Activated naive CD8-positive, alpha-beta T cell (primary cell): ENCODE data around the gene MYMX.
A peak's percentile ranks its signal among the peaks of the same experiment; 100 is the strongest.
"Not testable (repeated sequence)": the region's sequence is repeated elsewhere in the genome, so short reads cannot be mapped to it uniquely, and the experiment has no call there.

Experiments
- H3K27ac Mint-ChIP-seq: one replicate; pipeline ENCODE4 v1.8.0; 2021; ENCODE audit warnings: mixed read lengths
- H3K27me3 Mint-ChIP-seq: one replicate; pipeline ENCODE4 v1.8.0; 2021; ENCODE audit warnings: mixed read lengths
- H3K36me3 Mint-ChIP-seq: one replicate; pipeline ENCODE4 v1.8.0; 2021; ENCODE audit warnings: mixed read lengths
- H3K4me1 Mint-ChIP-seq: one replicate; pipeline ENCODE4 v1.8.0; 2021; ENCODE audit warnings: low read depth, mixed read lengths
- H3K4me3 Mint-ChIP-seq: one replicate; pipeline ENCODE4 v1.8.0; 2021; ENCODE audit warnings: mild to moderate bottlenecking, mixed read lengths
- H3K9me3 Mint-ChIP-seq: one replicate; pipeline ENCODE4 v1.8.0; 2021; ENCODE audit warnings: low read depth, mixed read lengths

MYMX gene

DNA sequence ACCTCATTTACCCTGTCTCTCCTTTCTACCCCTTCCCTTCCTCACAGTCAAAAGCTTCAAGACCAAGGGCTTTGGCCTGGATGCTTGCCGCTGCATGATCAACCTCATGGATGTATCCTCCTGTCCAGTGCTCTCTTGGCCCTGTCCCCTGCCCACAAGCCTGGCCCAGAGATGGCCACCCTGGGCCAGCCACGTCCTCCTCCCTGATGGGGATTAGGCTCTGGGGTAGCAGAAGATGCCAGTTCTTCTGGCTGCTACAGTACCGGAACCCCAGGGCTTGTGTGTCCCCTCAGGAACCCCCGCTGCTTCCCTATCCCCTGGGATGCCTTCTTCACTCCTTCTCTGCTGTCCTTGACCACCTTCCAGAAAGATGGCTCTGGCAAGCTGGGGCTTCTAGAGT is 35.8 kb upstream of the MYMX start:
- no peaks in the 10 kb centered on the region for H3K9me3 Mint-ChIP-seq
- no peak overlapping the region for H3K27ac Mint-ChIP-seq
- no peak overlapping the region for H3K4me3 Mint-ChIP-seq
- no peaks in the 10 kb centered on the region for H3K36me3 Mint-ChIP-seq
- no peaks in the 10 kb centered on the region for H3K27me3 Mint-ChIP-seq
- peaks cover 17% of the 10 kb centered on the region for H3K4me1 Mint-ChIP-seq

DNA sequence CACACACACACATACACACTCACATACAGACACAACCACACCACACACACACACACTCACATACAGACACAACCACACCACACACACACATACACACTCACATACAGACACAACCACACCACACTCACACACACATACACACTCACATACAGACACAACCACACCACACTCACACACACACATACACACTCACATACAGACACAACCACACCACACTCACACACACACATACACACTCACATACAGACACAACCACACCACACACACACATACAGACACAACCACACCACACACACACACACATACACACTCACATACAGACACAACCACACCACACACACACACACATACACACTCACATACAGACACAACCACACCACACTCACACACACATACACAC is 34.9 kb upstream of the MYMX start:
- H3K9me3 Mint-ChIP-seq, H3K36me3 Mint-ChIP-seq, H3K27ac Mint-ChIP-seq, H3K4me3 Mint-ChIP-seq, H3K27me3 Mint-ChIP-seq: not testable (repeated sequence)
- H3K4me1 Mint-ChIP-seq, result peaks cover 20% of the 10 kb centered on the region

DNA sequence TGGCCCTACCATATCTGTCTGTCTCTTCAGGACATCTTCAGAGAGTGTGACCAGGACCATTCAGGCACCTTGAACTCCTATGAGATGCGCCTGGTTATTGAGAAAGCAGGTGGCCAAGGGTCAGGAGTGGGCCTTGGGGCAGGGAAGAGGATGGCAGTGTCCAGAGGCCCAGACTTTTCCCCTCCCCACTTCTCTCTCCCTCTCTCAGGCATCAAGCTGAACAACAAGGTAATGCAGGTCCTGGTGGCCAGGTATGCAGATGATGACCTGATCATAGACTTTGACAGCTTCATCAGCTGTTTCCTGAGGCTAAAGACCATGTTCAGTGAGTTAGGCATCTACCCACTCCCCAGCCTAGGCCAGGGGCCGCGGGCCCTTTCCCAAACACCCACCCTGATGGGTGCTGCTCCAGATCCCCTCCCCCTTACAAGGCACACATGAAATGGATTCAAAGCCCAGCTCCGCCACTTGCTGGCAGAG is 33.8 kb upstream of the MYMX start:
- no peaks in the 10 kb centered on the region for H3K9me3 Mint-ChIP-seq
- no peaks in the 10 kb centered on the region for H3K36me3 Mint-ChIP-seq
- H3K27ac Mint-ChIP-seq, result no peak overlapping the region
- peaks cover 13% of the 10 kb centered on the region for H3K4me1 Mint-ChIP-seq
- no peaks in the 10 kb centered on the region for H3K27me3 Mint-ChIP-seq
- no peak overlapping the region for H3K4me3 Mint-ChIP-seq

GRCh38 chr6:44183783-44184182 is 32.9 kb upstream of the MYMX start:
- H3K4me1 Mint-ChIP-seq, result peaks cover 13% of the 10 kb centered on the region
- H3K9me3 Mint-ChIP-seq, result no peaks in the 10 kb centered on the region
- no peak overlapping the region for H3K4me3 Mint-ChIP-seq
- H3K27me3 Mint-ChIP-seq, result no peaks in the 10 kb centered on the region
- H3K27ac Mint-ChIP-seq, result no peak overlapping the region
- no peaks in the 10 kb centered on the region for H3K36me3 Mint-ChIP-seq

DNA sequence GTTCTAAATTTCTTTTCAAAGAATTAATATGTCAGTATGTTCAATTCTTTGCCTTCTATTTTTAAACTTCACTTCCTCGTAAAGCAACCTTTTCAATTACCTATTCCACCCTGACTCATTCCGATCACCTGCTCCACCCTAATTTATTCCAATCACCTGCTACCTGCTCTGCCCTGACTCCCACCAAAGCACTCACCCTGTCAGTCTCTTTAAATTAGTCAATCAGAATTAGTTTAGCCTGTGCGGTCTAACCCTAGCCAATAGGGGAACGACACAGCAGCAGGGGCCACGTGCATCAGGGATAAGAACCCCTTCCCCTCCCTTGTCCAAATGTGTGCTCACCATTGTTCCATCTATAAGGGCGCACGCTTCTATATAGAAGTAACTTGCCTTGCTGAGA is 31.4 kb upstream of the MYMX start:
- H3K27ac Mint-ChIP-seq, result not testable (repeated sequence)

DNA sequence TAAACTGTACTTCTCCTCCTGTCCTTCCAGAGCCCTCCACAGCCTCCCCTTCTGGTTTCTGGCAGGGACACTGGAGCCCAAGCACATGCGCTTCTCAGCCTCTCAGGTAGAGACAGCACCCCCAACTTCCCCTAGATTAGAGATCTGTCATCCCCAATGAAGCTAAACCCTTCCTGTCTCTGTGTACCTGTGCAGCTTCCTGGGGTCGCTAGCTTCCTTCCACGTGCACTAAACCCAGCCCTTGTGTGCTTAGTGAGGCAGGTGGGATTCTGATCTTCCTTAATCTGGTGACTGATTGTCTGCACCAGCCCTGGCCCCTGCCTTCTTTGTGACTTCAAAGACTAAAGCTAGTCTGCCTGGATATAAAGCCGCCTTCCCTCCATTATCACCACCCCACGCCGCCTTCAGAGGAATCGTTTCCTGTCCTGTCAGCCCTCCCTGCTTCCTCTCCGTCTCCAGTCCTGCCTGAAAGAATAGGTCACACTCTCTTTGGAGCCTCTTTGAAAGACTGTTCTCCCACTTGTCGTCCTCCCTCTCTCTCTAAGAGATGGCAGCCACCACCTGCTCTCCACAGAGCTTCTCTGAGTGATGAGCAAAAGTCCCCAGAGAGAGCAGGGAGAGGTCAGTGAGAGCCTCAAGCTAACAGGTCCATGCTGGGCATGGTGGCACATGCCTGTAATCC is 30.6 kb upstream of the MYMX start:
- Mint-ChIP-seq H3K27me3 (no peaks in the 10 kb centered on the region), H3K27ac (peak overlapping the region; percentile 89), H3K4me3 (peak overlapping the region; percentile 59), H3K9me3 (no peaks in the 10 kb centered on the region), H3K36me3 (no peaks in the 10 kb centered on the region), H3K4me1 (peaks cover 13% of the 10 kb centered on the region)

More for the DNA sequence above, 31.4 kb upstream of the MYMX start:
- peaks cover 13% of the 10 kb centered on the region for H3K4me1 Mint-ChIP-seq
- not testable (repeated sequence) for H3K27me3 Mint-ChIP-seq, H3K36me3 Mint-ChIP-seq, H3K4me3 Mint-ChIP-seq, H3K9me3 Mint-ChIP-seq

DNA sequence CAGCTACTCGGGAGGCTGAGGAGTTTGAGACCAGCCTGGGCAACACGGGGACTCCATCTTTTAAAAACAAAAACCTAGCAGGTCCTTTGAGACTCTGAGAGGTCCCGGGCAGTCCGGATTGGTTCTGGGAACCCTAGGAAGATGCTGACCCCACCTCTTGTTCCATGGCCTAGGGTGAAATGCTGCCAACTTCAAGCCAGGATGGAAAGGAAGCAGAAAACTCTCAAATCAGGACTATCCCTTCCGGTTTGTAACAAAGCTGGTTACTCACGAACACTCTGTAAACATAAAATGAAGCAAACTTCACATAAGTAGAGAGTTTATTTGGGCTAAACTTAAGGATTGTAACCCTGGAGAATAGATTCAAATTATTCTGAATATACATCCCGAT is 30.1 kb upstream of the MYMX start:
- H3K36me3 Mint-ChIP-seq, result no peaks in the 10 kb centered on the region
- H3K27me3 Mint-ChIP-seq, result no peaks in the 10 kb centered on the region
- peak overlapping the region; percentile 89 for H3K27ac Mint-ChIP-seq
- no peaks in the 10 kb centered on the region for H3K9me3 Mint-ChIP-seq
- H3K4me3 Mint-ChIP-seq, result no peak overlapping the region
- H3K4me1 Mint-ChIP-seq, result peaks cover 13% of the 10 kb centered on the region

GRCh38 chr6:44188819-44189218 is 27.9 kb upstream of the MYMX start:
- Mint-ChIP-seq H3K27ac (no peak overlapping the region), H3K4me3 (no peak overlapping the region), H3K4me1 (peaks cover 13% of the 10 kb centered on the region), H3K36me3 (no peaks in the 10 kb centered on the region), H3K9me3 (no peaks in the 10 kb centered on the region), H3K27me3 (peaks cover 3% of the 10 kb centered on the region)

GRCh38 chr6:44189257-44189656 is 27.5 kb upstream of the MYMX start:
- Mint-ChIP-seq H3K9me3 (no peaks in the 10 kb centered on the region), H3K4me3 (no peak overlapping the region), H3K36me3 (no peaks in the 10 kb centered on the region), H3K4me1 (peaks cover 13% of the 10 kb centered on the region), H3K27me3 (peaks cover 3% of the 10 kb centered on the region), H3K27ac (no peak overlapping the region)

DNA sequence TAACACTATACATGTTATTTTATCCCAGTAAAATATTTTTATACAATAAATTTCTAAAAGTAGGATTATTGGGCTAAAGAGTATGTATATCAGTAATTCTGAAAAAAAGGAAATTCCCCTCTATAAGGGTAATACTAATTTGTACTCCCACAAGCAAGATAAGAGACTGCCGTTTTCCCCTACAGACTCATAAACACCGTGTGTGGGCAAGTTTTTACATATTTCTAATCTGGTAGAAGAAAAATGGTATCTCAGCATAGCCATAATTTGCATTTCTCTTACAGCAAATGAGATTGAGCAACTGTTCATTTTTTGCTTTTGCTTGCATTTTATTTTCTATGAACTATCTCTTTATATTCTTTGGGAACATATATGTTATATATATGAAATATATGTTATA is 26.0 kb upstream of the MYMX start:
- Mint-ChIP-seq H3K4me3 (no peak overlapping the region), H3K4me1 (peaks cover 8% of the 10 kb centered on the region), H3K27ac (no peak overlapping the region), H3K36me3 (no peaks in the 10 kb centered on the region), H3K9me3 (no peaks in the 10 kb centered on the region), H3K27me3 (peaks cover 3% of the 10 kb centered on the region)

DNA sequence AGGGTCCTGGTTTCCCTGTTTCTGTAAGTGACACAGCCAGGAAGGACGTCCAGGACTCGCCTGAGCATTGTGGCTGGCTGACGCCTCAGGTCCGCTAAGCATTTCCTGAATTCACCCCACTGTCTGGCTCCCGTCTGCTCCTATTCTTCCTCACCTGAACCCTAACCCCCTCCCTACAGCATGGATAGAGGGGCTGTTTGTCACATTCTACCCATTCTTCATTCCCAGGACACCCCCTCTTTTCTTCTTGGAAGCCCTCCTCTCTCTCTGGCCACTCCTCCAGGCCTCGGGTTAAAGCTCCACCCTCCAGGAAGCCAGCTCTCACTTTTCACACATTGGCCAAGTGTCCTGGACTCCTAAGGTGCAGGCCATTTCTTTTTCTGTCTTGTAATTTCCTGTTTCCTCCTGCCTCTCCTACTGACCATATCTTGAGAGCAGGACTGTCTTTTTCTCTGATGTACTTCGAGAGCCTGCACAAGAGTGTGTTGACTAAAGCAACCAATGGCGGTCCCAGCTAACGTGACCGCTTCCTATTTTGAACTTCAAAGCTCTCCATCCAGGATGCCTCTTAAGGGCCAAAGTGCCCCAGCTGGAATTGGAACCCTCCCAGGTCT is 24.2 kb upstream of the MYMX start:
- H3K27me3 Mint-ChIP-seq, result peaks cover 3% of the 10 kb centered on the region
- H3K36me3 Mint-ChIP-seq, result no peaks in the 10 kb centered on the region
- H3K4me3 Mint-ChIP-seq, result no peak overlapping the region
- no peak overlapping the region for H3K27ac Mint-ChIP-seq
- no peaks in the 10 kb centered on the region for H3K4me1 Mint-ChIP-seq
- H3K9me3 Mint-ChIP-seq, result no peaks in the 10 kb centered on the region

DNA sequence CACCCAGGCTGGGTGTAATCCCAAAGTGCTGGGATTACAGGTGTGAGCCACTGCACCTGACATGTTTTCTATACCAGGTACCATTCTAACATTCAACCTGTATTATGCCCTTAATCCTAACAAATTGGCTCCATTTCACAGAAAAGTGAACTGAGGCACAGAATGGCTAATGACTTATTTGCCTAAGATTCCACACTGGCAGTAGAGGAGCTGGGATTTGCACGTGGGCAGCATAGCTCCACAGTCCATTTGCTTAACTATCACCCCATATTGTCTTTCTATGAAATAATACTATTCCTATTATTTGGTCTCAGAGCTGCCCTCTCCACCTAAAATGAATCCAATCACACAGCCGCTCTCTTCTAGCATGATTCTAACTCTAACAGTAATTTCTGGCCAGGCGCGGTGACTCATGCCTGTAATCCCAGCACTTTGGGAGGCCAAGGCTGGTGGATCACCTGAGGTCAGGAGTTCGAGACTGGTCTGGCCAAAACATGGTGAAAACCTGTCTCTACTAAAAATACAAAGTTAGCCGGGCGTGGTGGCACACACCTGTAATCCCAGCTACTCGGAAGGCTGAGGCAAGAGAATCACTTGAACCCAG is 23.3 kb upstream of the MYMX start:
- H3K9me3 Mint-ChIP-seq, result no peaks in the 10 kb centered on the region
- H3K27ac Mint-ChIP-seq, result no peak overlapping the region
- H3K4me1 Mint-ChIP-seq, result no peaks in the 10 kb centered on the region
- H3K36me3 Mint-ChIP-seq, result no peaks in the 10 kb centered on the region
- peaks cover 3% of the 10 kb centered on the region for H3K27me3 Mint-ChIP-seq
- H3K4me3 Mint-ChIP-seq, result no peak overlapping the region

- H3K27ac Mint-ChIP-seq, result no peak overlapping the region
- no peak overlapping the region for H3K4me3 Mint-ChIP-seq
- peaks cover 3% of the 10 kb centered on the region for H3K27me3 Mint-ChIP-seq
- no peaks in the 10 kb centered on the region for H3K36me3 Mint-ChIP-seq
- H3K9me3 Mint-ChIP-seq, result no peaks in the 10 kb centered on the region
- no peaks in the 10 kb centered on the region for H3K4me1 Mint-ChIP-seq
Observed at GRCh38 chr6:44194326-44194725, 22.4 kb upstream of the MYMX start.

GRCh38 chr6:44196351-44196750 is 20.4 kb upstream of the MYMX start:
- H3K27me3 Mint-ChIP-seq, H3K4me3 Mint-ChIP-seq, H3K9me3 Mint-ChIP-seq, H3K4me1 Mint-ChIP-seq, H3K27ac Mint-ChIP-seq, H3K36me3 Mint-ChIP-seq: not testable (repeated sequence)

- Mint-ChIP-seq H3K9me3 (no peaks in the 10 kb centered on the region), H3K27ac (no peak overlapping the region), H3K4me3 (no peak overlapping the region), H3K27me3 (peaks cover 1% of the 10 kb centered on the region), H3K4me1 (no peaks in the 10 kb centered on the region), H3K36me3 (no peaks in the 10 kb centered on the region)
Observed at GRCh38 chr6:44198684-44199083, 18.0 kb upstream of the MYMX start.

- Mint-ChIP-seq H3K9me3 (no peaks in the 10 kb centered on the region), H3K36me3 (no peaks in the 10 kb centered on the region), H3K27me3 (peaks cover 1% of the 10 kb centered on the region), H3K4me1 (no peaks in the 10 kb centered on the region), H3K27ac (no peak overlapping the region), H3K4me3 (no peak overlapping the region)
Observed at GRCh38 chr6:44199883-44200282, 16.8 kb upstream of the MYMX start.
